Stimulated activated CD4-positive, alpha-beta T cell treated with anti-CD3 and anti-CD28 coated beads, Interleukin-4, amount 100 ng/mL, for 48 hours (primary cell): ENCODE measurements around the gene IL6.
"Not testable (repeated sequence)": the region's sequence is repeated elsewhere in the genome, so short reads cannot be mapped to it uniquely, and the experiment has no call there.

Experiments used
- DNase-seq, 2 donors: peaks; one replicate each; pipeline ENCODE4 v3.0.0-alpha.2; 2020; ENCODE audit warnings: low read depth in 2 of 2

Gene IL6

DNA sequence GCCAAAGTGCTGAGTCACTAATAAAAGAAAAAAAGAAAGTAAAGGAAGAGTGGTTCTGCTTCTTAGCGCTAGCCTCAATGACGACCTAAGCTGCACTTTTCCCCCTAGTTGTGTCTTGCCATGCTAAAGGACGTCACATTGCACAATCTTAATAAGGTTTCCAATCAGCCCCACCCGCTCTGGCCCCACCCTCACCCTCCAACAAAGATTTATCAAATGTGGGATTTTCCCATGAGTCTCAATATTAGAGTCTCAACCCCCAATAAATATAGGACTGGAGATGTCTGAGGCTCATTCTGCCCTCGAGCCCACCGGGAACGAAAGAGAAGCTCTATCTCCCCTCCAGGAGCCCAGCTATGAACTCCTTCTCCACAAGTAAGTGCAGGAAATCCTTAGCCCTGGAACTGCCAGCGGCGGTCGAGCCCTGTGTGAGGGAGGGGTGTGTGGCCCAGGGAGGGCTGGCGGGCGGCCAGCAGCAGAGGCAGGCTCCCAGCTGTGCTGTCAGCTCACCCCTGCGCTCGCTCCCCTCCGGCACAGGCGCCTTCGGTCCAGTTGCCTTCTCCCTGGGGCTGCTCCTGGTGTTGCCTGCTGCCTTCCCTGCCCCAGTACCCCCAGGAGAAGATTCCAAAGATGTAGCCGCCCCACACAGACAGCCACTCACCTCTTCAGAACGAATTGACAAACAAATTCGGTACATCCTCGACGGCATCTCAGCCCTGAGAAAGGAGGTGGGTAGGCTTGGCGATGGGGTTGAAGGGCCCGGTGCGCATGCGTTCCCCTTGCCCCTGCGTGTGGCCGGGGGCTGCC lies at the start of gene IL6:
Gene IL6 (plus strand): TSS at position 294 of the 807 bp plus-strand sequence. CDS start 63 bp downstream, at position 357.
- DNase-seq: no peak

DNA sequence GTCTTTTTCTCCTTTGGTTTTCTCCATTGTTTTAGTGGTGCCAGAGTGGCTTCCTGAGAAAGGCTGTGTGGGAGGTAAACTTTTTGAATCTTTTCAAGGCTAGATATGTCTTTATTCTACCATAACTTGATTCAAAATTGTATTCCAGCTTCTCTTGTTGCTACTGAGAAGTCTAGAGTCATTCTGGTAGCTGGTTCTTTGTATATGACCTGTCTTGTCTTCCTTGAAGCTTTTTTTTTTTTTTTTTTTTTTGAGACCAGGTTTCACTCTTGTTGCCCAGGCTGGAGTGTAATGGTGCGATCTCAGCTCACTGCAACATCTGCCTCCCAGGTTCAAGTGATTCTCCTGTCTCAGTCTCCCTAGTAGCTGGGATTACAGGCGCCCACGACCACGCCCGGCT lies 49.7 kb upstream of the IL6 start:
- not testable (repeated sequence) for DNase-seq

DNA sequence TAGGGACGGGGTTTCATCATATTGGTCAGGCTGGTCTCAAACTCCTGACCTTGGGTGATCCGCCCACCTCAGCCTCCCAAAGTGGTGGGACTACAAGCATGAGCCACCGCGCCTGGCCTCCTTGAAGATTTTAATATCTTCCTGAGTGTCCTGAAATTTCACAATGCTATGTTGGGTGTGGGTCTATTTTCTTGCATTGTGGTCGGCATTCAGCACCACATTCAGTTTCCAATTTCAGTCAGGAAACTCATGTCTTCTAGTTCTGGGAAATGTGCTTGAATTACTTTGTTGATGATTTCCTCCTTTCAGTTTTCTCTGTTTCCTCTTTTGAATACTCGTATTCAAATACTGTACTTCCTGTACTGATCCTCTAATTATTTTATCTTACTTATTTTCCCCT lies 49.3 kb upstream of the IL6 start:
- DNase-seq: no peak

DNA sequence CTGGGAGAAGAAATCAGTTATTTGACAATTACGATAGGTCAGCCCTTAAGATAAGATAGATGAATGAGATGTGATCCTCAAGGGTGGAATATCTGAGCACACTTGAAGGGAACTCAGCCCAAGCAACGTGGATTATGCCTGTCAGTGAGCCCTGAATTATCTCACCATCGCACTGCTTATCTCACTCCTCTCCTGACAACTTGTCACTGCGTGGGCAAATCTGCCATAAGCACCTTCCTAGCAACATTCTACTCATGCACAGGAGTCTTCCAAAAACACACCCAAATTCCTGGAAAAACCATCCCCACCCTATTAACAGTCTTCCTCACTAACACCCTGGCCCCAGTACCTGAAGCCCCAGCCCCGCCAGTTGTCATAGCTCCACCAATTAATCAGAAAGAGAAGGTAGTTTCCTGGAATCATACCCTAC lies 46.5 kb upstream of the IL6 start:
- no peak for DNase-seq

DNA sequence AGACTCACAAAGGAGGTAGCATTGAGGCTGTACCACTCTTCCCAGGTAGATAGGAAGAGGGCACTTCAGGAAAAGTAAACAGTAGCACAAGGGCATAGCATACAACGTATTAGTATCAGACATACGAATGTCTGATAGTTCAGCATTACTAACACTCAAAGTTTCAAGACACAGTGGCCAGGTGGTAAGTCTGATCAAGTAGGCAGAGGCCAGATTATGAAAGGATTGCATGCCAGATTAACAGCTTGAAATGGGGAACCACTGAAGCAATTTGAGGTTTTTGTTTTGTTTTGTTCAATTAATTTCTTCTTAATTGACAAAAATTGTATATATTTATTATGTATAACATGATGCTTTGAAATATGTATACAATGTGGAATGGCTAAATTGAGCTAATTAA lies 45.7 kb upstream of the IL6 start:
- DNase-seq: no peak

DNA sequence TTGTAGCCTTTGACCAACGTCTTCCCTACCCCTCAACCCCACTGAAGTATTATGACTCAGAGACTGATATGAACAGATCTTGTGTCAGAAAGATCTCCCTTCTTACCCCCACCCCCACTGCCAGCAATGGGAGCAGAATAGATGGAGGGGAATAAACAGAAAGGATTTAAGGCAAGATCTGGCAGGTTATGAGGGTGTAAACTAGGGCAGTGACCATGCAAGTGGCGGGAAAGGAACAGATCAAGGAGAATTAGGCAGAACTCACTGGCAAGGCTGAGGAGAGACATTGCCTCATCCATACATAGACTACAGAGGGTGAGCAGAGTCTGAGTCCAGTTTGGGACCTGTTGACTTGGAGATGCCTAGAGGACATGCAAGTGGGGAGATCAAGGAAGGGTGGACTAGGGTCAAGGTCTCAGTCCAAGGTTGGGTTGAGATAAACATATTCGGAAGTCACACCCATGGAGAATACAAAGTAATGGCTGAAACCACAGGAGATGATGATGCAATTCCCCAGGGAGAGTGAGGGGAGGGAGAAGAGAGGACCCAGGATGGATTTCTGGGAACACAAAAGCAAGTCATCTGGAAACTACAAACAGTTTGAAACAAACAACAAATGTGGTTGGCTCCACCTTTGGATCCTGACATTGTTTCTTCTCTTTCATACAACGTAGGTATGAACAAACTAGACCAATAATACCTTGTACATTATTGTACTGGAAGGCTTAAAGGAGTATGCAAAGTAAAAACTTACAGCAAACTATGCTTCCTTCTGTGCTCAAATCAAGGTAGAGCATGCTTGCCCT lies 44.9 kb upstream of the IL6 start:
- no peak for DNase-seq

DNA sequence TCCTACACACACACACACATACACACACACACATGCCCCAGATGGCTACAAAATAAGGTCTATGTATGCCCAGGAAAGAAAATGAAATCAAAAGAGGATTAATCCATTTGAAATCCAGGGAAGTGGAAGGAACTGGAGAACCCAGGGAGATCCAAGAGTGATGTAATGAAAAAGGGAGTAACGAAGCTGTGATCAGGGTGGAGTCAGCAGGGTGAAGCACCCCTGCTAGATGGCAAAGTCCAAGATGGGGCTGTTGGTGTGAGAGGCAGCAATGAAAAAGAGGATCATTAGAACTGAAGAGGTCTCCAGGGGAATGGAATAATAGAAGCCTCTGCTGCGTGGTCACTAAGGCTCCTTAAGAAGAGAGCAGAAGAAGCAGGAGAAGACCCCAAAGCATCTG lies 43.6 kb upstream of the IL6 start:
- no peak for DNase-seq

DNA sequence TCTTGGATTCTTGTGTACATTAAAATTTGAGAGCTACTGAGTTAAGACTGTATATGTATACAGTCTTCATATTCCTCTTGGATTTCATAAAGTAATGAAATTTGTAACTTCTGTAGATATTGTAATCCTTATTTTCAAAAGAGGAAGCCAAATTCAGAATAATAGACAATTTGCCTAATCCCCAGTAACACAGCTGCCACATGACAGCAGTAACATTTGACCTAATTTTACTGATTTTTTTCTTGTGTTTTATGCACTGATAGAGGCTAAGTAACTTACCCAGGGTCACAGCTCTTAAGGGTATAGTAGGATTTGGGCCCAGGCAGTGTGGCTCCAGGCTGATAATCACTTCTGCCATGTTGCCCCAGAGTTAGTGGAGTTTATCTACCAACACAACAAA lies 40.4 kb upstream of the IL6 start:
- no peak for DNase-seq

DNA sequence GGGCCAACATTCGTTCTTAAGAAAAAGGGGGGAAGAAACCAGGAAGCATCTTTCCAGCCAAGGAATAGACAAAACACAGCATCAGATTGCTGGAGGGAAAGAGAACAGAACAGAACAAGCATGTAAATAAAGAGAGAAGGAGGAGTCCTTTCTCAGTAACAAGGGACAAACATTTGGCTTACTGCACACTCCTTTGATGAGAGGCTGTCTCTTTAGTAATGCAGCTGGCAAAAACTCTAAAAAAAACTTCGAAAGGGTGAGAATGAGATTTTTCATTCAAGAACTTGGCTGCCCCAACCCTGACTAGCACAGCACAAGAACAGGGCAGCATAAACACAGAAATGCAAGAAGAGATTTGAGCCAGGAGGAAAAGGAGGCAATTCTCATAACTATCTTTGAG lies 38.9 kb upstream of the IL6 start:
- DNase-seq: no peak

DNA sequence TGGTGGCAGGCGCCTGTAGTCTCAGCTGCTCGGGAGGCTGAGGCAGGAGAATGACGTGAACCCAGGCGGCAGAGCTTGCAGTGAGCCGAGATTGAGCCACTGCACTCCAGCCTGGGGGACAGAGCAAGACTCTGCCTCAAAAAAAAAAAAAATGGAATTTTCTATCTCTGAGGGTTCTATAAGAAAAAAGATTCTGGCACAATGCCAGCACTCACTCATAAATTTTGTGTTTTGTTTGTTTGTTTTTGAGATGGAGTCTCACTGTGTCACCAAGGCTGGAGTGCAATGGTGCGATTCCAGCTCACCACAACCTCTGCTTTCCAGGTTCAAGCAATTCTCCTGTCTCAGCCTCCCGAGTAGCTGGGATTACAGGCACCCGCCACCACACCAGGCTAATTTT lies 38.1 kb upstream of the IL6 start:
- not testable (repeated sequence) for DNase-seq

DNA sequence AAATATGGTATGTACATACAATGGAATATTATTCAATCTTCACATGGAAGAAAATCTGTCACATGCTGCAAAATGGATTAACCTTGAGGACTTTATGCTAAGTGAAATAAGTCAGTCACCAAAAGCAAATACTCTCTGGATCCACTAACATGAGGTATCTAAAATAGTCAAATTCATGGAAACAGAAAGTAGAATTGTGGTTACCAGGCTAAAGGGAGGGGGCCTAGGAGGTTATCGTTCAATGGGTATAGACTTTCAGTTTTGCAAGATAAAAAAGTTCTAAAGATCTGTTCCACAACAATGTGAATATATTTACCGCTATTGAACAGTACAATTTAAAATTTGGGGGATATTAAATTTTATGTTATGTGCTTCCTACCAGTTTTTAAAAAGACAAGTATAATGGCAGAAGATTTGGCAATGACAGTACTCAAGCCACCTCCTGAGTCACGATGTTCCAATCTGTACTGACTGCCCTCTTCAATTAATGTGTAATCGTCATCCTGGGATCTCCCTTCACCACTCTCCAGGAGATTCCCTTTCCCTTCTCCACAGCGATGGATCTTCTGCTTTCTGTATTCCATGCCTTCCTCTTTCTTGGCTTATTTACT lies 32.3 kb upstream of the IL6 start:
- no peak for DNase-seq

DNA sequence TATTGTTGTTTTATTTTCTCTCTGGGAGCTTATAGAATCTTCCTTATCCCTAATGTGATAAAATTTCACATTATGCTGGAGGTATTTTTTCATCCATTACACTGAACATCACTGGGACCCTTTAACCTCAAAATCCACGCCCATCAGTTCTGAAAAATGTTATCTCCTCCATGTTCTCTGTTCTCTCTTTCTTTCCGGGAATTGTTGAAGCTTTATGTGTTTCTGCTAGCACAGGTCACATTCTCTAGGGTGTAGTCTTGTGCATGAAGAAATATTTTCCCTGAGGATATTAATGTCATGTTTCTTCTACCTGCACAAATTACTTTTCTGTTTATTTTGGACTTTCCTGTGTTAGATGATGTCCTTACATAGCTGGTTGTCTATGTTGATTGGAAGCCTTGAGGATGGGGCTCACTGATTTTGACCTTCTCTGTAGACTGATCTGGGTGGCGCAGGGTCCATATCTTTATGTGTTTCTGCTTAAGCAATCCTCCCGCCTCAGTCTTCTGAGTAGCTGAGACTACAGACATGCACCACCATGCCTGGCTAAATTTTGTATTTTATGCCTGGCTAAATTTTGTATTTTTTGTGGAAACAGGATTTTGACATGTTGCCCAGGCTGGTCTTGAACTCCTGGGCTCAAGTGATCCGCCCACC lies 31.4 kb upstream of the IL6 start:
- no peak for DNase-seq

DNA sequence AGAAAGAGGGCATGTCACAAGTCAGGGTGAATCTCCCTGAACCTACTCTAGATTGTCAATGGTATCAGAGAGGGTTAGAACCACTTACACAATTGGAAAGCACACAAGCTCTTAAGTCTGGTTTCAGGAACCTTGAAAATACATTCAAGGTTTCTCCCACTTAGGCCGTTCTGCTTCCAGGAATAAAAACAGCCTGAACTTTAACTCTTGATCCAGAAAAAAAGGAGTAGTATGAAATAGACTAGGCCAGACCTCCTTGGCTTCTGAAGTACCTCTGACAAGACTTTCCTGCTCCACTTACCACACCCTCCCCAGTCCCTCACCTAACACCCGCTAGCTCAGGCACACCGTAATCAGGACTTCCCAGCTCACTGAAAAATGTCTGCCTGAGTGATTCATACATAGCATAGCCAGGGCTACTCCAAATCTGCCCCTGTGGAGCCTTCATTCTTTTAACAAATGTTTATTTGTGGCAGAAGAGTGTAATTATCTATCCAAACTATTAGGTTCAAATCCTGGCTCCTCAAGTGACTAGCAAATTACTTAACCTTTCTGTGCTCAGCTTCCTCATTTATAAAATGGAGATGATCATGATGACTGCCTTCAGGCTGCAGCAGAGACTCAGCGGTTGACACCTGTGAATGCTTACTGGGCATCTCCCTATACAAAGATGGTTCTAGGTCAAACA lies 30.3 kb upstream of the IL6 start:
- DNase-seq: no peak

DNA sequence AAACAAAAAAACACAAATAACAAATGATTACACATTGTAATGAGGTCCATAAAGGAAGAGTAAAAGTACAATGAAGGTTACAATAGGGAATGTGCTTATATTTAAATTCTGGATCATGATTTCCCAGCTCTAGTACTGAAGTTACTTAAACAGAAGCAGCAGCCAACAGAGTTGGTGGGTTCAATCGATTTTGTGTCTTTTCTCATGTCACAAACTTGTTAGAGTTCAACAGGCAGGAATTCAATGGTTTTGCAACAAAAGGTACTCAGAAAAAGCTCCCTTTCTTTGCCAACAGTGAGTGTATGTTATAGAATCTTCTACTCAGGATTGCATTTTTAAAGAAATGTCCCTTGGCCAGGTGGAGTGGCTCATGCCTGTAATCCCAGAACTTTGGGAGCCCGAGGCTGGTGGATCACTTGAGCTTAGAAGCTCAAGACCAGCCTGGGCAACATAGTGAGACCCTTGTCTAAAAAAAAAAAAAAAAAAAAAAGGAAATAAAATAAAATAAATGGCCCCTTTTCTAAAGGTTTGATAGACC lies 29.6 kb upstream of the IL6 start:
- no peak for DNase-seq

DNA sequence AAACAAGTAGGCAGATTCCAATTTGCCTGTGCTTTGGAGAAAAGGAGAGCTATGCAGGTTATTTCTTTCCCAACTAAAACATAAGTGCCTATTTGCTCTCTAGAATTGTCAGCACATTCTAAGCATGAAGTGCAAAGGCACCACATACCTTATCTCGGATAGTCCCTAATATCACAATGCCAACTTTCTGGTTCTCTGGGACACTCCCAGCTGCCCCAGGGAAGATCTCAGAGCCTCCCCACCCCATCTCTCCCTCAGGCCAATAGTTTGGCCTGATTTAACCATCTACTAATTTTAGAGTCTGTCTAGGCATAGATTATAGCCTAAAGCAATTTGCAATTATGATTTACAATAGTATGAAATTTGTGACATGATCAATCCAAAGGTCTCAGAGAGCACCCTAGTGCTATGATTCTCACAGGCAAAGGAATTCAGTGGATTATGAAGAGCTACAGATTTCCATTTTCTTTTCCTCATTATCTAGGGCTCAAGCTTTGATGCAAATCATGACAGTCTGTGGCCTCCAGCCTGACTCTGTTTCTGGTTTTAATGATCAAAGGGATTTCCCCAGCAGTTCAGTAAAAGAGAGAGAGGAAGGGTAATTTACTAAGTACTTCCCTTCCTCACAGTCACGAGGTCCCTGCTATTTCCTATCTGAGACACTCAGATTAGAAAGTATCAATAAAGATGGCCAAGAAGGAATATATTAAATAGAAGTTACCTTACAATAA lies 29.0 kb upstream of the IL6 start:
- DNase-seq: no peak

DNA sequence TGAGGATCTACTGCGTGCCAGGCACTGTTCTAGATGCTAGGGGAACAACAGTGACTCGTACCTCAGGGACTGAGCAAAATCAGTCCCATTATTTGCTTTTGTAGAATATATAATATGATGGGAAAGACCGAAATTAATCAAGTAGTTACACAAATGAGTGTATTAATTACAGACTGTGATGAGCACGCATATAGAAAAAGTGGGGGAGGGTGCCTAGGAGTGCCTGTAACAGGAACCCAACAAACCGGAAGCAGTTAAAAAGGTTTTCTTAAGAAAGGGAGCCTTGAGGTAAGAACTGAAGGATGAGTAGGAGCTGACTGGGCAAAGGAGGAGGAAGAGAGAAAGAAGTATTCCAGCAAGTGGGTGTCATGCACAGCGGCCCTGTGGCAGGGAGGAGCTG lies 28.2 kb upstream of the IL6 start:
- DNase-seq: no peak

DNA sequence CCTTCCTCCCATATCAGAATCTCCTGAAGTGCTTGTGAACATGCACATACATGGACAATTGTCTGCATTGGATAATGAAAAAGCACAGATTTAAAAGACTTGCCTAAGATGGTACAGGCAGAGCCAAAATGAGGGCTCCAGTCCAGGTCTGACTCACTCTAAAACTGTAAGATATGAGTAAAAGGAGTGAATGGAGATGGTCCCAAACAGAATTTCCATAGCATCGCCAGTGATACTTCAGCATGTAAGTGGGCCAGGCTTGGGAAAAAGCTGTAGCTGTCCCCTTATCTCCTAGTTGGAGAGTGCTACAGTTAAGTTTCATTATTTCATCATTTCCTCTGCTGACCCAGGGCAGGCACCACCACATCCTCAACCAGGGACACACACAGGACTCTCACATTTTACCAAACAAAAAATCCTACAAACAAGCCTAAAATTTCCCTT lies 26.4 kb upstream of the IL6 start:
- no peak for DNase-seq

DNA sequence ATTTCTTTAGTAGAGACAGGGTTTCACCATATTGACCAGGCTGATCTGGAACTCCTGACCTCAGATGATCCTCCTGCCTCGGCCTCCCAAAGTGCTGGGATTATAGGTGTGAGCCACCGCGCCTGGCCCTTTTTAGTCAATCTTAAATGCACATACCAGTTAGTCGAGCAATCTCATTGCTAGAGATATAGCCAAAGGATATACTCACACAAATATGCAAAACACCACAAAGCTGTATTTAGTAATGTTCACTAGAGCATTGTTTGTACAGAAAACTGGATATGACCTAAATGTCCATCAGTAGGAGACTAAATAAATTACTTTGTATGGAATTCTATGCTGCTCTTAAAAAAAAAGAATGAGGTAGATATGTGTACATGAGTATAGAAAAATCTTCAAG lies 24.5 kb upstream of the IL6 start:
- DNase-seq: no peak

DNA sequence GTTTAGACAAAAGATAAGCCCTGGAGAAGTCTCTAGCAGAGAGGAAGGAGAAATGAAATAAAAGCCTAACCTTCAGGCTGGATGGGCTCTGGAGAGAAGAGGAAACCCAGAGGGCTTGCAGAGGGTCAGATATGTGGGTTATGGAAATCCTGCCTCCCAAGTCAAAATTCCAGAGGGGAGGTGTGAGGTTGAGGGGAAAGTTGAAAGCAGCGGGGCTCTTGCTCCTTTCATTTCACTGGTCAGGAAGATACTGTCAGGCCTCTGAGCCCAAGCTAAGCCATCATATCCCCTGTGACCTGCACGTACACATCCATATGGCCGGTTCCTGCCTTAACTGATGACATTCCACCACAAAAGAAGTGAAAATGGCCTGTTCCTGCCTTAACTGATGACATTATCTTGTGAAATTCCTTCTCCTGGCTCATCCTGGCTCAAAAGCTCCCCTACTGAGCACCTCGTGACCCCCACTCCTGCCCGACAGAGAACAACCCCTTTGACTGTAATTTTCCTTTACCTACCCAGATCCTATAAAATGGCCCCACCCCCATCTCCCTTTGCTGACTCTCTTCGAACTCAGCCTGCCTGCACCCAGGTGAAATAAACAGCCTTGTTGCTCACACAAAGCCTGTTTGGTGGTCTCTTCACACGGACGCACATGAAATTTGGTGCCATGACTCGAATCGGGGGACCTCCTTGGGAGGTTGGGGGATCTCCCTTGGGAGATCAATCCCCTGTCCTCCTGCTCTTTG lies 23.7 kb upstream of the IL6 start:
- DNase-seq: not testable (repeated sequence)
